ENCODE results near the gene NRN1. TPM values are rescaled to one million over a fixed set of nuclear protein-coding genes. Genes with fewer than 3 reads are reported as not detected.
A peak's percentile ranks its signal among the peaks of the same experiment; 100 is the strongest.

The NRN1 gene
- total RNA-seq, 4 donors from 2014 or later, result 1.3 to 23.0 (median 9.1) TPM

DNA sequence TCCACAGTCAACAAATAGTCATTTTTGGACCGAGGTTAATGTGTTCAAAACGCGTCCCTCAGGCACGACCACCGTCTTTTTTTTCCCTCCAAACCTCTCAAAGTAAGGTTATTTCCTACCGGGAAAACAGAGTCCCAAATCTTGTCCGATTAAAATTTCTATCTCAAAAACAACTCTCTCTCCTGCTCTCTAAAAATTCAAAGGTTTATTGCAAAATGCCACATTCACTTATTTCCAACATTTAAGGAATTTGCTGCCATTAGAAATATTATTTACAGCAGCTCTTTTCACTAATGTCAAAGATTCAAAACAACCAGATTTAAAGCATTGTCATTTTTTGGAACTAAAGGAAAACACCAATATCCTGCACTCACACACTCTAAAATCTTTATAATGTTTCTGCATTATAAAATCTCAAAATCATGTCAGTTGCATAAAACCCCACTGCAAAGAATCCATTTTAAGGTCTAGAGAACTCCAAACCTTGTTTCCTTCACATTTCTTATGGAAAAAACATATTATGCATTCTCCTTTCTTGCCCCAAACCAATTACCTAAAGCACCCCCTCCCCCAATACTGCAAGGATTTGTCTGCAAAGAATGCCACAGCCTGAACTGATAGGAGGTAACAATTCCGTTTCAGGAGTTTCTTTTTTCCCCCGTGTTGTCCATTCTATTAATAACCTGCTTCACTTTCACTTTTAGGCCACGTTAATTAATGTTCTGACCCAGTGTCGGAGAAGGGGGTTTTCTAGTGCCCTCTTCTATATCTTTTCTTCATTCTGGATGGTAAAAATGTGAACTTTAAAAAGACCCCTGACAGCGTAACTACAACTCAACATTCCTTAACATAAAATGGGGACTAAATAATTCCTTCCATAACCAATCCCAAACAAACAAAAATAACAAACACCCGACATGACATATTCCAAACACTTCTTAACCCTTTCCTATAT lies 1.4 kb downstream of the NRN1 start:
- peaks cover 0 to 7% of the 10 kb centered on the region in 2 donors for H3K4me1 ChIP-seq
- H3K4me3 ChIP-seq, result no peak overlapping the region

DNA sequence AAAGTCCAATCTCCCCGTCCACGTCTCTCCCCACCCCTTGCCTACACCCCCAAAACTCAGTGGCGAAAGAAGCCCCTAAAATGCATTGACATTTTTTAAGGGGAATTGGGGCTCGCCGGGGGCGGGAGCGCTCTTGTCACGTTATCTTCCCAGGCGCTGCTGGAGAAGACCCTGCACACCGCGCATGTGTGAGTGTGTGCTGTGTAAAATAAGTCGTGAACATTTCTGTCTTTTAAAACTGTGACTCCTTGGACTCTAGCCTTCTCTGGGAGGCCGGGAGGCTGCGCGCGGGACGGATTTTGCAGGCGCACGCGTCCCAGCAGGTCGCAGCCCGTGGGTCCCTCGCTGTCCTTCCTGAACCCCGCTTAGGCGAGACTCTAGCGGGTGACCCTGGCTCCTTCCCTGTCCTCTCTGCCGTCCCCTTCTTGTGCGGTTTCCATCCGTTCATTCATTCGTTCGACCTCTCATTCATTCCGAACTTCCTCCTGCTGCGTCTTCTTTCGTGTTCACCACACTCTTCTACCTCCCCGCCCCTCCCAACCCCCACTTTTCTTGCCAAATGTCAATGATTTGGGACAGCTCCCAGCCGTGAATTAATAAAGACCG lies 2.2 kb downstream of the NRN1 start:
- peak overlapping the region in 1 of 2 donors; percentile 15 for H3K4me3 ChIP-seq
- H3K27ac ChIP-seq, result no peak overlapping the region
- H3K4me1 ChIP-seq, result peaks cover 0 to 7% of the 10 kb centered on the region in 2 donors
- no peak for DNase-seq
- intact Hi-C loops (cut with DNase I; ENCODE audit: low total_unique reads), result no loop called here
- no peaks in the 10 kb centered on the region for H3K36me3 ChIP-seq
- no peaks in the 10 kb centered on the region for H3K9me3 ChIP-seq
- H3K27me3 ChIP-seq, result peaks cover 56 to 77% of the 10 kb centered on the region in 2 donors
- no peak for TF ChIP-seq POLR2A (IDR thresholded peaks at IDR 0.05)
- TF ChIP-seq, protein P1, sequence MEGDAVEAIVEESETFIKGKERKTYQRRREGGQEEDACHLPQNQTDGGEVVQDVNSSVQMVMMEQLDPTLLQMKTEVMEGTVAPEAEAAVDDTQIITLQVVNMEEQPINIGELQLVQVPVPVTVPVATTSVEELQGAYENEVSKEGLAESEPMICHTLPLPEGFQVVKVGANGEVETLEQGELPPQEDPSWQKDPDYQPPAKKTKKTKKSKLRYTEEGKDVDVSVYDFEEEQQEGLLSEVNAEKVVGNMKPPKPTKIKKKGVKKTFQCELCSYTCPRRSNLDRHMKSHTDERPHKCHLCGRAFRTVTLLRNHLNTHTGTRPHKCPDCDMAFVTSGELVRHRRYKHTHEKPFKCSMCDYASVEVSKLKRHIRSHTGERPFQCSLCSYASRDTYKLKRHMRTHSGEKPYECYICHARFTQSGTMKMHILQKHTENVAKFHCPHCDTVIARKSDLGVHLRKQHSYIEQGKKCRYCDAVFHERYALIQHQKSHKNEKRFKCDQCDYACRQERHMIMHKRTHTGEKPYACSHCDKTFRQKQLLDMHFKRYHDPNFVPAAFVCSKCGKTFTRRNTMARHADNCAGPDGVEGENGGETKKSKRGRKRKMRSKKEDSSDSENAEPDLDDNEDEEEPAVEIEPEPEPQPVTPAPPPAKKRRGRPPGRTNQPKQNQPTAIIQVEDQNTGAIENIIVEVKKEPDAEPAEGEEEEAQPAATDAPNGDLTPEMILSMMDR (IDR thresholded peaks at IDR 0.05), result no peak

More for the DNA sequence above, 1.4 kb downstream of the NRN1 start:
- no peak for TF ChIP-seq POLR2A (IDR thresholded peaks at IDR 0.05)
- TF ChIP-seq, protein P1 (IDR thresholded peaks at IDR 0.05), result no peak
- H3K9me3 ChIP-seq, result no peaks in the 10 kb centered on the region
- intact Hi-C loops (cut with DNase I; ENCODE audit: low total_unique reads), result no loop called here
- H3K27ac ChIP-seq, result peak overlapping the region in 1 of 2 donors; percentile 40
- H3K36me3 ChIP-seq, result no peaks in the 10 kb centered on the region
- DNase-seq, result no peak
- H3K27me3 ChIP-seq, result peaks cover 59 to 74% of the 10 kb centered on the region in 2 donors

DNA sequence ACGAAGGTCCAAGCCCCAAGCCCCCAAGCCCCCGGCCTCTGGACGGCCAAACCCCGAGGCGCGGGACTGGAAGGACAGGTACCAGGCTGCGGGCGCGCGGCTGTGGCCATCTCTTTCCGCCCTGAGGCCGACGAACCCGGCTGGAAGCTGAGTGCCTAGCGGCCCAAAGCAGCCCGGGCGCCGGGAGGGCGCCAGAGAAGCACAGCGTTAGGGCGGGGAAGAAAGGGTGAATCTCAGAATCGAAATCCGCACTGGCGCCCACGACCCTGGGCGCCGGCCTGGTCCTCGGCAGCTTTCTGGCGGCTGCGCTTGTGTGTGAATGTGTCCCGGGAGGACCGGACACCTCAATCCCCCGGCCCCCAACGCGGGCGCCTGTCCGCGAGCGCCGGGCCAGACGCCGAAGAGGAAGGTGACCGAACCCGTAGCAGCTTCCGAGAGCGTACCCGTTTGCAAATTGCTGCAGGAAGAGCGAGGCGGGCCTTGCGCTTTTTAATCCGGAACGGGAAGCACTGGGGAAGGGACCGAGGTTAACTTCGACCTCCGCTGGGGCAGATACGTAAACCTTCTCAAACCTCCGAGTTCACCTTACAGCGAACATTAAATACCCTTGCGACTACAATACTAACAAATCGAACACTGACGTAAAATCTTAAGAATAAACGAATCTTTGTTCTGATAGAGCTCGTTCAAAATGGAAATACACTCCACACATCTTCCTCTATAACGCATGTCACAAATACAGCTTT lies 2.9 kb downstream of the NRN1 start:
- Histone ChIP-seq H3K4me1 (peaks cover 0 to 7% of the 10 kb centered on the region in 2 donors), H3K4me3 (peak overlapping the region; percentile 5 to 15), H3K36me3 (no peaks in the 10 kb centered on the region), H3K9me3 (no peaks in the 10 kb centered on the region), H3K27ac (peak overlapping the region; percentile 6 to 48), H3K27me3 (peaks cover 55 to 77% of the 10 kb centered on the region in 2 donors)
- intact Hi-C loops (cut with DNase I; ENCODE audit: low total_unique reads), result no loop called here
- no peak for DNase-seq
- TF ChIP-seq, protein P1 (IDR thresholded peaks at IDR 0.05), result no peak
- peak in 1 of 2 donors; percentile 27 for TF ChIP-seq POLR2A (IDR thresholded peaks at IDR 0.05)

GRCh38 chr6:6002848-6003620 lies 3.7 kb downstream of the NRN1 start:
- peaks cover 0 to 7% of the 10 kb centered on the region in 2 donors for H3K4me1 ChIP-seq
- H3K27ac ChIP-seq, result peak overlapping the region; percentile 6 to 48
- TF ChIP-seq, protein P1 (IDR thresholded peaks at IDR 0.05), result no peak
- no peak for TF ChIP-seq POLR2A (IDR thresholded peaks at IDR 0.05)
- H3K36me3 ChIP-seq, result no peaks in the 10 kb centered on the region
- peaks cover 50 to 77% of the 10 kb centered on the region in 2 donors for H3K27me3 ChIP-seq
- intact Hi-C loops (cut with DNase I; ENCODE audit: low total_unique reads), result no loop called here
- H3K4me3 ChIP-seq, result peak overlapping the region; percentile 5 to 15
- DNase-seq, result no peak
- no peaks in the 10 kb centered on the region for H3K9me3 ChIP-seq

Measured in uterus (tissue), 4 donors.